GM19328 (cell line): Measurements from ENCODE around the gene MROH2B.

ENCODE experiments used
- ATAC-seq: cut with Tn5 transposase; IDR thresholded peaks from one replicate; pipeline ENCODE4 v1.9.1; 2021; ENCODE audit warnings: mild to moderate bottlenecking, moderate library complexity; ENCODE audit not compliant: unreplicated experiment

The MROH2B gene

DNA sequence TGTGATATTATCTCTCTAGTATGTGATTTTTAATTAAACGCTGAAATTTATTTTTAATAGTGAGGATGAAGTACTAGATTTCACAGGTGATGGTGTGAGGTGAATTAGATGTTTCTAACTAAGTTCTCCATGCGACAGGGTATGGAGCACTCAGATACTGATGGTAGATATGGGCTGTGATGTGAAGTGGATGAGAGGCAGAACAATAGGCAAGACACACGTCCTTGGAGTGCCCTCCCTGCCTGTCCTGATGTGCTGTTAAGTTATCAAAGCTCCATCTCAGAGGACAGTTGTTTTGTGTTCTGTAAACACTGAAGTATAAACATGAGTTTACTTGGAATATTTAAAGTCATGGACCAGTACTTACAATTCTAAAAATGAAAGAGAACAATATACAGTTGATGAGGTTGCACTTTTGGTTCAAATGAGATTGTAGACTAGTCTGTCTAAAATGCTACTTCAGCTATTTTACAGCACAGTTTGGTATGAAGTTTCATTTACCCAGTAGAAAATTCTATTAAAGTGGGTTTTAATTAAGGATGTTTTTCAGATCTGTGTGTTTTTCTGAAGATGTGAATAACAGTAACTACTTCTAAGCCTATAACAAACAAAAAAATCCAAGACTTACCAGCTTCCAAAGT is 97.7 kb downstream of the MROH2B start:
- ATAC-seq = no peak

DNA sequence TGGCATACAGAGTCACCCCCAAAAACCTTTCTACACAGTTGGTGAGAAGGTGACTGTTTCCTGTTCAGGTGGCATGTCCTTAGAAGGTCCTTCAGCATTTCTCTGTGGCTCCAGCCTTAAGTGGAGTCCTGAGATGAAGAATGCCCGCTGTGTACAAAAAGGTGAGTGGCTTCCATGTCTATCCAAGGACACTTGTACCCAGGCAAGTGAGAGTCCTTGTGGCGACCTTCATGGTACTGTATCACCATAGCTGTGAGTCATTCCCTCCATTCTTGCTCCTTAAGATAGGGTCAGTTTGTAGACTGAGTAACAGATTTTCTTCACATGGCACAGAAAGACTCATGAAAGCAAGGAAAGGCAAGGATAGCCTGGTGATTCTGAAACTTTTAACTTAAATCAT is 98.7 kb downstream of the MROH2B start:
- no peak for ATAC-seq

DNA sequence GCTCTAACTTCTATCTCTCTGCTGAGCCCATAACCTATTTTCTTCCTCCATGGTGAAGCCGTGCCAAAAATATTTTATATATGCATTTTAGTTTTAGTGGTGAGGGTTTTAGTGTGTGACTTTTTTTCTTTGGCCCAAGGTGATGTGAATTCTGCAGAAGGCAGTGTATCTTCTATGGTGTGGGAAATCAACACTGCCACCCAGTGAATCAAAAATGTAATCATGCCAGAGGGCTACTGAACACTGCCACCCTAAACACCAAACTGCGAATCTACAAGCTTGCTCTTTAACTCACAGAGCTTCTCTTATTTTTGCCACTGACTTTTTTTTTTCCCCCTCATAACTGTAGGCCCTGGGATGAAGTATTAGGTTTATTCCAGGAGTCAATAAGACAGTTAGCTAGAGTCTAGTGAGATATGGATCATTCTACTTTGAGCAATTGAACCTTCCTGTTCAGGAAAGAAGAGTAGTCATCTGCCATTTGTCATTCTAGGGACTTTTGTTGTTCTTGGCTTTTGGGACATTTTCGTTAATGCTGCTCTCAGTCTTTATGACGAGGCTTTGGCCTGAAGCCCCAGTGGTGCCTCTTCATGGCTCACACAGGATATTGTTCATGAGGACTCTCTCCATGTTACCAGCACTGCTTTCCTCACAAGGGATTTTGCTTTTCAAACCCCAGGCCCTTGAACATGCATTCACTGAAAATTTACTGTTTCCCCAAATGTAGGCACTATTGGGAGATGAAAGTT is 108.8 kb downstream of the MROH2B start:
- ATAC-seq = no peak

DNA sequence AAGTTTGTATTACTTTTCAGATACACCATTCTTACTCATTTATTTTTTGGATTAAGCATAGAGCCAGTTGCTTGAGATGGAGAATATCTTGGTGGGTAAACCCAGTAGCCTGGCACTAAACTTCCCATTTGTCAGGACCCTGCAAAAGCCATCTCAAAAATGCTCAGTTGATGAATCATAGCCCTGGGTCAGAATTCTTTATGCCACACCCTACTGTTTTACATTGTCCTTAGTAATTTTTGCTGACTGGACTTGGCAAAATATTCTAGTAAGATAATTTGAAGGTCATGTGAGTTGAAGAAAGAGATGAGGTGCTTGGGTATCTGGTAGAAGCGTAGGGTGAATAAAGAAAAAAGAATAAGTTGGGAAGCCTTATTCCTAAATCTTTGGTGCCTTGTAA is 111.1 kb downstream of the MROH2B start:
- no peak for ATAC-seq

DNA sequence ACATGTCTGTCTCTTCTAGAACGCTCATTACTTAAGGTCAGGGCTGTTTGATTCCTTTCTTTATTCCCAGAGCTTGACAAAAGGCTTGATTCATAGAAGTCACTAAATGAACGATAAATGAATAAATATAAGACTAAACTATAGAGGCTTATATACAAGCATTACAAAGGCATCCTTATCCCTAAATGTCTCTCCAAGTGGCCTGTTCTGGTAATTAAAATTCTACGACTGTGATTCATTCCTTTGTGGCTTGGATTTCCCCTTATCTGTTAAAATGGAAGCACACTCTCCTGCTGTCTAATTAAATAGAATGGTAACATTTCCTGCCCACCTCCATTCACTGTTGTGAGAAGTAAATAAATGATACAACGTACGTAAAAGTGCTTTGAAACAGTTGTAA is 112.3 kb downstream of the MROH2B start:
- no peak for ATAC-seq

DNA sequence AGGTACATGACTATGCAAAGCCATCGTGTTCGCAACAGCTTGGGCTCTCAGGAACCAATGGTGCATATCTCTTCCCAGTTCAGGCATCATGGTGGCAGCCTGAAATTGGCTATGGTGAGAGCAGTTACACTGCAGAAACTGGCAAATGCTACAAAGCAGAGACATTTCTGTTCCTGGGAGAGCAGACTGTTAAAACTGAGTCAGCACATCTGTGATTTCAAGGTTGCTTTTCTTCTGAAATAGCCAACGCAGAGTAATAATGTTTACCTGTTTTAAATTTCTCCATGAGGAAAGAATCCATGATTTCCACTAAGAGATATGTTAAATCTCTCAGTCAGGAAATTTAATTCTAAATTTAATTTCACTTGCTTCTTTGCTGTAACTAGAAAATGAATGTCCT is 114.1 kb downstream of the MROH2B start:
- no peak for ATAC-seq

DNA sequence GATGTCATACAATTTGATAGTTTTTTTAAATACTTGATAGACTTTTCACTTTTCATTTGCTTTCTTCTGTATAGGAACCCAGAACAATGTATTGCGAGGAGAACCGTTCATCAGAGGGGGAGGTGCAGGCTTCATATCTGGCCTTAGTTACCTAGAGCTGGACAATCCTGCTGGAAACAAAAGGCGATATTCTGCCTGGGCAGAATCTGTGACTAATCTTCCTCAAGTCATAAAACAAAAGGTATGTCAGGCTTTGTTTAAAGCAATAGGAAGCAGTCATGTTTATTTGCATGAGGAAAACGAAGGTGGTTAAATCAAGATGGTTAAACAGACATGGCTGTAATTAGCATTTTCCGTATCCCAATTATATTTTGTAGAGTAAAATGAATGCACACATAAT is 115.8 kb downstream of the MROH2B start:
- ATAC-seq = no peak
